ENCODE data around the gene ELOVL5. TPM values are rescaled to one million over a fixed set of nuclear protein-coding genes. Genes with fewer than 3 reads are reported as not detected.

ELOVL5 gene
- total RNA-seq (2022; extraction: Qiagen RNA extraction), result 60.3 to 78.8 TPM (median 68.5 TPM) in 5 replicates

DNA sequence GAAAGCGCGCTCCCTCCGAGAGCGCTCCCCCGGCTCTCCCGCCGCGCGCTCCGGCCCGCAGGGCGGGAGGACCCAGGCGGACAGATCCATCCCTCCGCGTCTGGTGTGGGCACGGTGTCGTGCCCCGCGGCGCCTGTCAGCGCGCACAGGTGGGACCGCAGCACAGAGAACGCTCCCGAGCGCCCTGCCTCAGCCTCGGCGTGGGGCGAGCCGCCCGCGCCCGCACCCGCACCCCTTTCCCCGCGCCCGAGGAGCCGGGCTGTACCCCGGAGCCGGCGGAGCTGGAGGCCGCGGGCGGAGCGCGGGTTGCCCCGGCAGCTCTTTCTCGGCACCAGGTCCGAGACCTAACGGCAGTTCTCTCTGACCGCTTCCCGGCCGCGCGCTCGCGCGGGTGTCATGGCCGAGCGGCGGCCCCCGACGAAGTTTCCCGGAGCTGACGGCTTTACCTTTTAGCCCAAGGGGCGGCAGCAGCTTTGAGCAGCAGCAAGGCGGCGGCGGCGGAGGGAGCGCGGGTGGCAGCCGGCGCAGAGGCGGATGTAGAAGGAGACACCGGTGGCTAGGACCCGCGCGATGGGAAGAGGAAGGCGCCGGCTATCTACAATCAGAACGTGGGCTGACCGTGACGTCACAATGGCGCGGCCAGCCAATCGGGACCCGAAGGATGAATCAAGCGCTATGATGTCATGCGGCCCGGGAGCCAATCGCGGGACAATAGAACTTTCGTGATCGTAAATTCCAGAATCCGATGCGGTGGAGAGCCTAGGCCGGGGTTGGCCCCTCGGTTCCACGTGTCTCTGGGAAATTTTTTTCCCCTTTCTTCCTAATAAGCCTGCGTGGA is at the start of gene ELOVL5:
TSS of gene ELOVL5 (minus strand) at position 580 of the 838 bp plus-strand sequence. CDS start 53,251 bp downstream, outside the sequence.

Other genes starting within 250 kb of the ELOVL5 start
- gene GCM1, start 200.1 kb downstream of the ELOVL5 start, total RNA-seq (2022; extraction: Qiagen RNA extraction), result 0.03 to 0.07 TPM (median 0.06 TPM) in 4 of 5 replicates, not detected in the other
- 84.5 to 103 TPM (median 99.0 TPM) in 5 replicates for gene GCLC, start 196.2 kb upstream of the ELOVL5 start, total RNA-seq (2022; extraction: Qiagen RNA extraction)